Subcutaneous adipose tissue (tissue), 4 donors: Measurements from ENCODE around the gene DNAAF2. TPM values are rescaled to one million over a fixed set of nuclear protein-coding genes. Genes with fewer than 3 reads are reported as not detected.

Experiments
- CTCF ChIP-seq: fragments of 450-650 bp; IDR thresholded peaks from one replicate; pipeline ENCODE4 v1.5.1; 2016; ENCODE audit warnings: low read depth, mild to moderate bottlenecking, control low read depth, antibody characterized with exemption, moderate library complexity
- total RNA-seq, 4 donors: library from RNA; depleted of rRNA; stranded (reverse); fragments of >200 nt; gene quantifications; one replicate each; pipeline ENCODE4 v1.1.0, GENCODE V29; 2016

The DNAAF2 gene
- total RNA-seq: 1 to 10 TPM; 5.7 to 8.1 (median 7.2) TPM

GRCh38 chr14:49634547-49635334, at the start of gene DNAAF2:
Gene DNAAF2, minus strand, starts transcription at chr14:49635244. Its CDS starts 95 bp downstream, at chr14:49635149.
- no peak for TF ChIP-seq CTCF

DNA sequence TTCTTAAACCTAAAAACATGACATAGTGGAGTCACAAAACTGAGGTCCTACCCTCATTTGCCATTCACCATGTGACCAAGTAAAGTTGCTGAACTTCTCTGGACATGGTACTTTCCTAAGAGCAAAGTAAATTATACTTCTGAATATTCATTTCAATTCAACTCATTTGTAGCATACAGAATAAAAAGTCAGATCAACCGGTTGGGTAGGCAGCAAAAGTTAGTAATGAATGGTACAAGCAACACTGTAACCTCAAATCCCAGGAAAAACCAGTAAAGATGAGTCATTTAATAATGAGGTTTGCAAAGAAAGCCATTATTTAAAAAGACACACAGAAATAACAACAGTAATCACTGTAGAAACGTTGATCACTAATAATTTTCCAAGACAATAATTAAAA, 44.2 kb upstream of the DNAAF2 start:
- no peak for TF ChIP-seq CTCF

DNA sequence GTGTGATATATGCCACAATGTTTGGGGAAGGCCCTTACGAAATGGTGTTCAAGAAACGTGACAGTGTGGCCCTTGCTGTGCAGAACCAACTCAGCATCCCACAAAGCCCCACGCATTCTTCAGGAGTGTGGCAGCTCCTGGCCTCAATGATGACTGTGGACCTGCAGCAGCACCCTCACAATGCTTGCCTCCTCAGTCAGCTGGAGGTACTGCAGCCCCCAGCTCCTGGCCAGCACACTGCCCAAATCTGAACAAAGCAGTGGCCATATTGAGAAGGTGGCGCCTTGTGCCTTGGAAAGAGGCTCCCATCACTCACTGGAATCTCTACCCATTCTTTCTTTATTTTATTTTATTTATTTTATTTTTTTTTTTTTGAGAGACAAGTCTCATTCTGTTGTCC, 42.6 kb upstream of the DNAAF2 start:
- TF ChIP-seq CTCF: no peak

DNA sequence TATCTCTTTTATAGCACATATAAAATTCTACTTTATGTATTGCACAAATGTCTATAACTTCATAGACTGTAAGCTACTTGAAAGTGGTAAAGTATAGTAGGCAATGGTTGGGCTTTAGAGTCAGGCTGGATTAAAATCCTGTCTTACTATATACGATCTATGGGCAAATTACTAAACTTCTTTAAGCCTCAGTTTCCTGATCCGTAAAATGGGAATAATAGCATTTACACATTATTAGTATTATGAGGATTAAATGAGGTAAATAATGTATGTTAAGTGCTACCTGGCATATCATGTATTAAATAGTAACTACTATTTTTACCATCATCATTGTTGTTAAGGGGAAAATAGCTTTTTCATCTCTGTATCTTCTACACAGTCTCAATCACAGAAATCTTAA, 38.5 kb upstream of the DNAAF2 start:
- TF ChIP-seq CTCF: no peak

GRCh38 chr14:49670475-49670874, 35.4 kb upstream of the DNAAF2 start:
- no peak for TF ChIP-seq CTCF

DNA sequence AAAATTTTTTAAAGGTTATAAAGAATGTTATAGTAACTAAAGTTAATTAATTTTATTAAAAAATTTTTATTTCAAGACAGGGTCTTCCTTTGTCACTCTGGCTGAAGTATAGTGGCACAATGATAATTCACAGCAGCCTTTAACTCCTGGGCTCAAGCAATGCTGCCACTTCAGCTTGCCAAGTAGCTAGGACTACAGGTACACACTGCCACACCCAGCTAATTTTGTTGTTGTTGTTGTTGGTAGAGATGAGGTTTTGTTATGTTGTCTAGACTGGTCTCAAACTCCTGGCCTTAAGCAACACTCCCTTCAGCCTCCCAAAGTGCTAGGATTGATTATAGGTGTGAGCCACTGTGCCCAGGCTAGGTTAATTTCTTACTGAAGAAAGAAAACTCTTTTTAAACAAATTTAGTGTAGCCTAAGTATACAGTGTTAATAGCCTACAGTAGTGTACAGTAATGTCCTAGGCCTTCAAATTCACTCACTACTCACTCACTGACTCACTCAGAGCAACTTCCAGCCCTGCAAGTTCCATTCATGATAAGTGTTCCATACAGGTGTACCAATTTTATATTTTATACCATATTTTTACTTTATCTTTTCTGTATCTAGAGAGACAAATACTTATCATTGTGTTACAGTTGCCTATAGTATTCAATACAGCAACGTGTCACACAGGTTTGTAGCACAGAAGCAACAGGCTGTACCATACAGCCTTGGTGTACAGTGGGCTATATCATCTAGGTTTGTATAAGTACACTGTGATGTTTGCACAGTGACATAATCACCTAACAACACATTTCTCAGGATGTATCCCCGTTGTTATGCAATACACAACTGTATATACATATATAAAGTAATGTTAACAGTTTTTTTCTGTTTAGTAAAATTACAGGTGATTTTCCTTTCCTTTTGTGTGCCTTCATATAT, 24.7 kb upstream of the DNAAF2 start:
- no peak for TF ChIP-seq CTCF

- no peak for TF ChIP-seq CTCF
Observed at GRCh38 chr14:49654511-49654910, 19.5 kb upstream of the DNAAF2 start.
